Pancreas (tissue), 10 donors: Measurements from ENCODE around the gene CELF4. TPM values are rescaled to one million over a fixed set of nuclear protein-coding genes. Genes with fewer than 3 reads are reported as not detected.
A peak's percentile ranks its signal among the peaks of the same experiment; 100 is the strongest.

Source experiments
- ATAC-seq, 4 donors: fragments of 200-7000 bp; cut with Tn5 transposase; one replicate each; pipeline versions ENCODE4 v1.8.0 to v1.9.1; 2020; ENCODE audit warnings: mild to moderate bottlenecking in 4 of 4, moderate library complexity in 4 of 4
- DNase-seq, 6 donors: peaks; one replicate each; pipeline ENCODE4 v3.0.0-alpha.2; 2020
- FAIRE-seq: peaks from 2 replicates; lab custom pipeline; 2012; peaks lifted over from hg19 to GRCh38; lab: Jason Lieb, UNC
- H3K27ac ChIP-seq, 4 donors: fragments of 200-600 bp; sonication (generic); 1 replicate in 3 of 4; 2 replicates in 1 of 4; pipeline versions ENCODE4 v1.5.0 to v1.8.0; 2020
- H3K27me3 ChIP-seq, 4 donors: fragments of 200-600 bp; one replicate each; pipeline ENCODE4 v1.8.0; 2021
- H3K36me3 ChIP-seq, 3 donors: fragments of 200-600 bp; sonication (generic) in 1 of 3; one replicate each; pipeline versions ENCODE4 v1.5.0 to v1.8.0; 2020 to 2021
- H3K4me1 ChIP-seq, 3 donors: fragments of 200-600 bp; one replicate each; pipeline ENCODE4 v1.8.0; 2021
- H3K4me3 ChIP-seq, 4 donors: fragments of 200-600 bp; sonication (generic) in 2 of 4; one replicate each; pipeline versions ENCODE4 v1.5.0 to v1.8.0; 2020 to 2021
- H3K9me3 ChIP-seq, 4 donors: fragments of 200-600 bp; one replicate each; pipeline ENCODE4 v1.8.0; 2021
- CTCF ChIP-seq, 4 donors: fragments of 200-600 bp; sonication (generic) in 3 of 4; IDR thresholded peaks; one replicate each; pipeline versions ENCODE4 v1.5.0 to v1.8.0; 2021; ENCODE audit warnings: antibody characterized with exemption in 4 of 4
- WGBS, 2 donors: extraction: QIAGEN DNeasy Blood & Tissue Kit; methylation state at CpG; one replicate each; pipeline ENCODE4 v1.1.7; 2013; 5-methylcytosine and 5-hydroxymethylcytosine counted together
- intact Hi-C, 3 donors: fragments of 100-400 bp; cut with DNase I; formaldehyde crosslinking; loops; one replicate each; pipeline versions ENCODE4 v1.11.1 to v1.14.2; 2022
- polyA plus RNA-seq, 2 donors: library from polyadenylated mRNA; stranded (reverse); fragments of 200-250 nt; gene quantifications; one replicate each; pipeline ENCODE4 v1.2.3, GENCODE V29; 2013
- total RNA-seq, 6 donors: library from RNA; stranded (reverse); fragmentation: NEBNext Ultra II Directional in 4 of 6; extraction: Animal tissue kit (Norgen Biotek cat#: 25700) in 4 of 6; gene quantifications; one replicate each; pipeline versions ENCODE4 v1.2.1 to v1.2.4, GENCODE V29; 2021 to 2023
- donor health status: healthy with polysubstance abuse.
- donor health status: DM: no; HTN: no; CAD: no; lungs with moderate emphysema.
- donor health status: DM: no; HTN: no; CAD: no.
- donor health status: control.
- donor health status: control.
- donor health status: Bipolar disorder and iron deficiency.
- donor health status: DM: yes; HTN: yes; CAD: no.
- donor health status: DM: no; HTN: no; CAD: no.
- donor health status: DM: no; HTN: no; CAD: no.
- donor health status: DM: yes; HTN: yes; CAD: no.

Gene CELF4
- total and polyA plus RNA-seq, 8 donors = 1.0 to 10.0 (median 2.8) TPM

- DNase-seq (peak in 1 of 6 donors; percentile 41), ATAC-seq (no peak), FAIRE-seq (no peak)
- TF ChIP-seq CTCF (IDR thresholded peaks at IDR 0.05) = no peak
- Histone ChIP-seq H3K27me3 (no peaks in the 10 kb centered on the region), H3K4me3 (peak overlapping the region in 1 of 4 donors; percentile 38), H3K9me3 (no peaks in the 10 kb centered on the region), H3K36me3 (no peaks in the 10 kb centered on the region), H3K4me1 (no peaks in the 10 kb centered on the region), H3K27ac (no peak overlapping the region)
- intact Hi-C loops = no loop called here
- 14 to 18% methylated on average over 6 of the region's 6 CpGs for WGBS, 2 donors
Observed at GRCh38 chr18:37393221-37393827, 172.3 kb downstream of the CELF4 start.

- no peak for FAIRE-seq
- no peaks in the 10 kb centered on the region for H3K27me3 ChIP-seq
- no peak overlapping the region for H3K4me3 ChIP-seq
- 58 to 59% methylated on average over 3 of the region's 3 CpGs for WGBS, 2 donors
- no peaks in the 10 kb centered on the region for H3K9me3 ChIP-seq
- H3K36me3 ChIP-seq = no peaks in the 10 kb centered on the region
- no peak overlapping the region for H3K27ac ChIP-seq
- intact Hi-C loops = no loop called here
- no peak for DNase-seq
- TF ChIP-seq CTCF (IDR thresholded peaks at IDR 0.05) = no peak
- H3K4me1 ChIP-seq = no peaks in the 10 kb centered on the region
- ATAC-seq = no peak
Observed at GRCh38 chr18:37392648-37393047, 172.9 kb downstream of the CELF4 start.

- Histone ChIP-seq H3K4me3 (no peak overlapping the region), H3K4me1 (no peaks in the 10 kb centered on the region), H3K27me3 (no peaks in the 10 kb centered on the region), H3K9me3 (no peaks in the 10 kb centered on the region), H3K36me3 (no peaks in the 10 kb centered on the region), H3K27ac (no peak overlapping the region)
- no peak for ATAC-seq
- TF ChIP-seq CTCF (IDR thresholded peaks at IDR 0.05) = no peak
- peak in 1 of 6 donors; percentile 25 for DNase-seq
- 72 to 86% methylated on average over 16 of the region's 16 CpGs for WGBS, 2 donors
- intact Hi-C loops = no loop called here
- FAIRE-seq = no peak
Observed at GRCh38 chr18:37391698-37392548, 173.7 kb downstream of the CELF4 start.

GRCh38 chr18:37391156-37391555 lies 174.4 kb downstream of the CELF4 start:
- no peak for DNase-seq
- WGBS, 2 donors = 63 to 71% methylated on average over 4 of the region's 4 CpGs
- no peak for TF ChIP-seq CTCF (IDR thresholded peaks at IDR 0.05)
- no peaks in the 10 kb centered on the region for H3K27me3 ChIP-seq
- H3K36me3 ChIP-seq = no peaks in the 10 kb centered on the region
- no peak for FAIRE-seq
- intact Hi-C loops = no loop called here
- no peak overlapping the region for H3K4me3 ChIP-seq
- H3K9me3 ChIP-seq = no peaks in the 10 kb centered on the region
- no peaks in the 10 kb centered on the region for H3K4me1 ChIP-seq
- no peak for ATAC-seq
- no peak overlapping the region for H3K27ac ChIP-seq

GRCh38 chr18:37390687-37391086 lies 174.9 kb downstream of the CELF4 start:
- H3K4me1 ChIP-seq = no peaks in the 10 kb centered on the region
- no peaks in the 10 kb centered on the region for H3K36me3 ChIP-seq
- intact Hi-C loops = no loop called here
- ATAC-seq (no peak), DNase-seq (no peak), FAIRE-seq (no peak)
- 46 to 56% methylated on average over 11 of the region's 11 CpGs for WGBS, 2 donors
- no peak for TF ChIP-seq CTCF (IDR thresholded peaks at IDR 0.05)
- no peak overlapping the region for H3K27ac ChIP-seq
- no peaks in the 10 kb centered on the region for H3K27me3 ChIP-seq
- H3K9me3 ChIP-seq = no peaks in the 10 kb centered on the region
- H3K4me3 ChIP-seq = no peak overlapping the region
